Coronary artery (tissue), 2 donors: ENCODE measurements around the gene ASAP3.
"Not testable (repeated sequence)": the region's sequence is repeated elsewhere in the genome, so short reads cannot be mapped to it uniquely, and the experiment has no call there.

Source experiments
- DNase-seq: peaks from one replicate; pipeline ENCODE4 v3.0.0-alpha.2; 2017; ENCODE audit warnings: low spot score
- H3K27ac ChIP-seq, 2 donors: fragments of 200-600 bp; sonication (generic); one replicate each; pipeline ENCODE4 v1.5.1; 2016 to 2019
- H3K4me3 ChIP-seq: fragments of 200-600 bp; sonication (generic); 2 replicates; pipeline ENCODE4 v1.5.1; 2016; ENCODE audit warnings: mild to moderate bottlenecking, moderate library complexity
- TF ChIP-seq, protein P1 (sequence below): fragments of 200-600 bp; sonication (generic); IDR thresholded peaks from one replicate; pipeline ENCODE4 v1.5.1; 2019; ENCODE audit warnings: antibody characterized with exemption

ASAP3 gene

DNA sequence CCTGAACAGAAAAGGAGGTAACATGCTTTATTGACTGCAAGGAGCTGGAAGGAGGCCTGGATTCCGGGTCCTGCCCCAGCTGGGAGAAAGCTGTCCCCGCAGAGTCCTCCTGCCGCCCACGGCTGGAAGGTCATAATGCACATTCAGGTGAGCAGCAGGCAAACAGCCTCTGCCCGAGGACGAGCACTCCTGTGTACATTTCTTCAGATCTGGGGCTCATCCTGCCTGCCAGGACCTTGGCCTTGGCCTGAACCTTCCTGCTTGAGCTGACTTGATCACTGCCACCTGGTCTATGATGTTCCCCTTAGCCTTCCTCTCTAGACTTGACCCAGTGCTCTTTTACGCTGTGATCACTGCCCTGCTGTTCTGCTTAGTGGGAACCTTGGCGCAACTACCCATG, 96.5 kb downstream of the ASAP3 start:
- no peak overlapping the region for H3K4me3 ChIP-seq
- no peak overlapping the region for H3K27ac ChIP-seq
- no peak for DNase-seq
- TF ChIP-seq, protein P1, sequence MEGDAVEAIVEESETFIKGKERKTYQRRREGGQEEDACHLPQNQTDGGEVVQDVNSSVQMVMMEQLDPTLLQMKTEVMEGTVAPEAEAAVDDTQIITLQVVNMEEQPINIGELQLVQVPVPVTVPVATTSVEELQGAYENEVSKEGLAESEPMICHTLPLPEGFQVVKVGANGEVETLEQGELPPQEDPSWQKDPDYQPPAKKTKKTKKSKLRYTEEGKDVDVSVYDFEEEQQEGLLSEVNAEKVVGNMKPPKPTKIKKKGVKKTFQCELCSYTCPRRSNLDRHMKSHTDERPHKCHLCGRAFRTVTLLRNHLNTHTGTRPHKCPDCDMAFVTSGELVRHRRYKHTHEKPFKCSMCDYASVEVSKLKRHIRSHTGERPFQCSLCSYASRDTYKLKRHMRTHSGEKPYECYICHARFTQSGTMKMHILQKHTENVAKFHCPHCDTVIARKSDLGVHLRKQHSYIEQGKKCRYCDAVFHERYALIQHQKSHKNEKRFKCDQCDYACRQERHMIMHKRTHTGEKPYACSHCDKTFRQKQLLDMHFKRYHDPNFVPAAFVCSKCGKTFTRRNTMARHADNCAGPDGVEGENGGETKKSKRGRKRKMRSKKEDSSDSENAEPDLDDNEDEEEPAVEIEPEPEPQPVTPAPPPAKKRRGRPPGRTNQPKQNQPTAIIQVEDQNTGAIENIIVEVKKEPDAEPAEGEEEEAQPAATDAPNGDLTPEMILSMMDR = no peak

- DNase-seq = no peak
- Histone ChIP-seq H3K4me3 (no peak overlapping the region), H3K27ac (peak overlapping the region in 1 of 2 donors; percentile 13)
- TF ChIP-seq, protein P1 = no peak
These were observed 98.8 kb downstream of the ASAP3 start for GRCh38 chr1:23385119-23385621.

GRCh38 chr1:23384312-23385058, 99.5 kb downstream of the ASAP3 start:
- TF ChIP-seq, protein P1 = no peak

GRCh38 chr1:23383577-23384311, 100.2 kb downstream of the ASAP3 start:
- no peak for DNase-seq
- Histone ChIP-seq H3K27ac (no peak overlapping the region), H3K4me3 (no peak overlapping the region)
- TF ChIP-seq, protein P1 = no peak

More at GRCh38 chr1:23384312-23385058, 99.5 kb downstream of the ASAP3 start:
- no peak for DNase-seq
- peak overlapping the region in 1 of 2 donors; percentile 13 for H3K27ac ChIP-seq
- no peak overlapping the region for H3K4me3 ChIP-seq

DNA sequence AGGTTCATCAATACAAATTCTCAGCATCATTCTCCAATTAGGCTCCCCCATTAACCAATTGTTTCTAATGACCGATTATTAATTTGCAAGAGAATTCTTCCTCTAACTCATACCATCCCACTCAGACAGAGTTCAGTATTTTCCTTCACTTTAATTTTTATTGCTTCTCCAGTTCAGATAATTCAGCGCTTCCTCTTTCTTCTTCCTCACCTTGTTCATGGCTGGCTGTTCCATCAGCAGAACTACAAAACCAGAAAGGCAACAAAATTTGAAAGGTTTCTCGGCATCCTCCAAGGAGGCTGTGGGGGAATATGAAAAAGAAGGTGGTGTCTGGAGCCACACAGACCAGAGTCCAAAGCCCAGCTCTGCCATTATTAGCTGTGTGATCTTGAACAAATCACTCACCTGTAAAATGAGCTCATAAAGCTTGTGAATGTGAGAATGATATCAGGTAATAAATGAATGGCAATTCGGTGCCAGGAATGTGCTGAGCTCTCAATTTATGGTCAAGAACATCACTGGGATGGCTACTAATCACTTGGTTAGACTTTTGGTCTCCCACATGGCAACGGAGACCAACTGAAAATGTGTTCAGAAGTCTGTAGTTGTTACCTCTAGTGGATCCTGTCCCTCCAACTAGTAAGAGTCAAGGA, 102.6 kb downstream of the ASAP3 start:
- no peak overlapping the region for H3K27ac ChIP-seq
- no peak for DNase-seq
- H3K4me3 ChIP-seq = no peak overlapping the region
- TF ChIP-seq, protein P1 = no peak

GRCh38 chr1:23380719-23381118, 103.3 kb downstream of the ASAP3 start:
- no peak for DNase-seq
- TF ChIP-seq, protein P1 = no peak
- no peak overlapping the region for H3K27ac ChIP-seq

GRCh38 chr1:23380236-23380635, 103.7 kb downstream of the ASAP3 start:
- DNase-seq, H3K4me3 ChIP-seq, H3K27ac ChIP-seq: not testable (repeated sequence)

More at GRCh38 chr1:23380719-23381118, 103.3 kb downstream of the ASAP3 start:
- no peak overlapping the region for H3K4me3 ChIP-seq
